NCI-H748 (cell line): ENCODE data around the gene SOX6.

Experiments
- DNase-seq: peaks from one replicate; lab custom pipeline; 2025; ENCODE audit not compliant: unreplicated experiment; lab: John Stamatoyannopoulos, UW

The SOX6 gene

DNA sequence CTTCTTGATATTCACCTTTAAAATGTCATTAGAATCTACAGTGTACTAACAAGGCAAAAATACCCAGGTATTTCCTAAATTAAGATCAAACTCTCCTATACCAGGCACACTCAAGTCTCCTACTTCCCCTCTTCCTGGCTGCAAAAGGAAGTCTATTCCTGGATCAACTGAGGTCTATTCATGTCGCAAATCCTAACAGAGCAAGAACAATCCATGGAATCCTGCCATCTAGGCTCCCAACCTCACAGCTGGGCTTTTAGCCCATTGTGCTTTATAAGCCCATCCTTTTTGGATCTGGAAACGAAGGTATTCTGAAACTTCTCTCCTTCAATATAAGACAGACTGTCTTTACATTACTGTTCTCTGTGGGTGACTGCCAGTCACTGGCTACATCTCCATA is 161.8 kb downstream of the SOX6 start:
- DNase-seq = peak; percentile 16

DNA sequence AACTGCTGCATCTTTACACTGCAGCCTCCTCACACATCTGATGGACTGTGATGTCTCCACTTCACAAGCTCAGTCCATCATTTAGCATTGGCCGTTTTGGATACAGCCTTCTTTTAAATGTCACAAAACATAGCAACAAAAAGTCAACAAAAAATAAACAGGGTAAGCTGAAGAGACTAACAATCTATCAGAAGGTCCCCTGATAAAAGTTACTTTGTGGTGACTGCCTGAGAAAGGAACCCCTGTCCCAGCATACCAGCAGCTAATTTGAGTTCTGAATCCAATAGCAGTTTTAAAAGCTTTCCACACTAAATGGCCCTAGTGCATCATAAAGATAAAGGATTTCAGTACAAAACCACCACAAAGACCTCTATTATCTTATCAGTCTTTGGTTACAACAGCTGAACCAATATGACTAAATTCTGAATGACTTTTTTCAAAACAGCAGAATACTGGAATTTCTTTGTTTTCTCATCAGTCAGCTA is 162.4 kb downstream of the SOX6 start:
- DNase-seq = peak; percentile 27

DNA sequence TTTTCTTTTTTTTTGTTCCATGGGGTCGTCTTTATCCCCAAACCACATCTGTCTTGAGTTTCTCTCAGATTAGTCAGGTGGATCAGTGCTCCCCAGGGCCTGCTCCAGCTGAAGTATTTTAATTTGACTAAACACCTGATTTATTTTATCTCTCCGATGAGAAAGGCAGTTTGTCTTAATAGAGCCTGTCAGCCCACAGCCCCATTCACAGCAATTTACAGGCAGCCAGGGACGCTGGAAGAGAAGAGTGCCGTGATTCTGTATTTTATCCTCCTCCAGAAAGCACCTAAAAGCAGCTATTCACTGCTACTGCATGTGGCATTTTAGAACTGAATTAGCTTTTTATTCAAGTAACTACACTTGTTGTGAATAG is 164.5 kb downstream of the SOX6 start:
- DNase-seq = peak; percentile 45

DNA sequence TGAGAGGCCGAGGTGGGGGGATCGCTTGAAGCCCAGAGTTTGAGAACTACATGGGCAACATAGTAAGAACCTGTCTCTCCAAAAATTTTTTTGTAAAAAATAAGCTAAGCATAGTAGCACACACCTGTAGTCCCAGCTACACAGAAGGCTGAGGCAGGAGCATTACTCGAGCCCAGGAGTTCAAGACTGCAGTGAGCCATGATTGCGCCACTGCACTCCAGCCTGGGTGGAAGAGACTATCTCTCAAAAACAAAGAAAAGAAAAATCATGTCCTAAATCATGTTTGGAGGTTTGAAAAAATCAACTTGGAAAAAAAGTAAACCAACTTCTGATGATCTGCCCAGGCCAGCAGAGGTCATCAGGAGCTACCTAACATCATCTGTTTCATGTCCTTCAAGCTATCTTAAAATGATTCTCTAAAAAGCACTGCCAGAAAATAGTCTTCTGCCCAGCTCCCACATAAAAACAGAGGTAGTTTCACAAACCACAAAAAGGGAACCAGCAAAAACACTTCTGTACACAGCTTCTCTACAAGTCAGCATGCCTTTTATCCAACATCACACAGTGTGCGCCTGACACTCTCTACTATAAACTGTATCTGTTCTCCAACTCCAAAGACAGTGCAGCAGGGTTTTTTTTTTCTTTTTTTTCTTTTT is 165.0 kb downstream of the SOX6 start:
- DNase-seq = peak; percentile 45

DNA sequence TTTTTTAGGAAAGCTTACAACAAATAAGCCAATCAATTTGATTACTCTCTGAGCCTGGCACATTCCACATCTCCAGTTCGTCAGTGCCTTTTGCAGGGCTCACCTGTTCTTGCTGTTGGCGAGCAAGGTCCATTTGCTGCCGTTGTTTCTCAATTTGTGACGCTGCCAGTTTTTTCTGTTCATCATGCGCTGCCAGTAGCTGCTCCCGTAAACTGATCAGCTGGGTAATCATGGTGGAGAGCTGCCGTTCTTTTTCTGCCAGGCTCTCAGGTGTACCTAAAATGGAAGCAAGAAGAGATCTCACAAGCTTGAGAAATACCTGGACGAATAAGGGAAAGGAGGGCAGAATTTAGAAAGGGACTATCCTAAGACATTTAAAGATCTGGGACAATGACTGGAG is 169.7 kb downstream of the SOX6 start:
- DNase-seq = no peak

DNA sequence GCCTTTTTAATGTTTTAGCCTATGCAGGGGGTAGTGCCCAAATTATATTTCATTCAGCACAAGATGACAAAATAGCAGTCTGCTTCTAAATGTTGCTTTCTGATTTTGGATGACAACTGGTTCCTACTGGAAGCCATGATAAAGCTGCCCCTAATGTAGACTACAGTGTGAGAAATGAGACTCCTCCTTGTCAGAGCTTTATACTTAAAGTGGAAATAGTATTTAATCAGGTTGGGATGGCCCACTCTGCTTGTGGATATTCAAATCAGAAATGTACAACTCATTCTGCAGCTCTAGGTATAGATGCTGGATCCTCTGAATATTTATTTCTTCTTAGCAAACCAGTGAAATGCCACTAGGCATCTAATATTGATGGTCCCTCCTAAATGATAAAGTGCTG is 171.3 kb downstream of the SOX6 start:
- DNase-seq = no peak

DNA sequence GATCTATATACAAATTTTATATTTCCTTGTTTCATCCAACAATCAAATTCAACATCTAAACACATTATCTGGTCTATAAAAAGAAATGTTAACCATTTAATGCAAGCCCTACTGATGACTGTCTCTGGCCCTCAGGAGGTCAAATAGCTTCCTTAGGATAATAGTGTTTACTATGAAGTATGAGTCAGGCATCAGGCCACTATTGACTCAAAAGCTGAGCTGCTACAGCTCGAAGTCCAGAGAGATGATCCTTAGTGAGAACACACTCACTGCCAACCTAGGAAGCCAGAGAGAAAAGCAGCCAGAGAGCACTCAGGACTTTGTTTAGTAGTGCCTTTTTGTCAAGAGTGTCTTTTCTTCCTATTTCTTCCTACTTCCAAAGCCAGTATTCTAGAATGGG is 171.8 kb downstream of the SOX6 start:
- peak; percentile 80 for DNase-seq

DNA sequence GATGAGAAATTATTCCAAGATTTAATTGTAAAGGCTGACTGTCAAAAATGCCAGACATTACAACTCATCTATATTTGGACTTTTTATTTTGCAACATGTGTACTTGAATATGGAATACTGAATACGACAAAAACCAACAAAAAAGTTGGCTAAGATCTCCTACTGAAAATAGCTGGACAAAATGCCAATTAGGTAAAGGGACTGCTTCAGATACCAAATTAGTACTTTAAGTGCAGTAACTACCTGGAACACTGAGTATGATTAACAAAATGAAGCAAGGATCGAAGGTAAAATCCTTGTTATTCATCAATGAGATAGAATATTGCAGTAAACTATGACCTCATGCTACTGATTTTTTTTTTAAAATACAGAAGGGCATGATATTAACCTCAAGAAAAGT is 173.8 kb downstream of the SOX6 start:
- no peak for DNase-seq

DNA sequence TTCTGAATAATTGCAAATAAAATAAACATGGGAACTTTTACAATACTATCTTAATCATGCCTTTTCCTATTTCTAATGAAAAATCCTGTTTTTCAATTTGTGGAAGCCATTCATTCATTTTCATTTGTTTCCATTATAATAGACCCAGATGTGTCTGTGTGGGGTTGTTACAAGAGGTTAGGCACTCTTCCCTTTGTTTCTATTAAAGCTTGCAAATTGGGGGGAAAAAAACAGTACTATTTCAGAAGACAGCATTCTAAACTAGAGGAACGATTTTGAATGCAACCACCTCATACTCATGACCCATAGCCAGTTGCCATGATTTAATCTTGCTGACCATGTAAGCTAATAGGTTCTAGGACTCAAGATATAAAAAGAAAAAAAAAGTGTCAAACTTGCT is 175.5 kb downstream of the SOX6 start:
- no peak for DNase-seq

DNA sequence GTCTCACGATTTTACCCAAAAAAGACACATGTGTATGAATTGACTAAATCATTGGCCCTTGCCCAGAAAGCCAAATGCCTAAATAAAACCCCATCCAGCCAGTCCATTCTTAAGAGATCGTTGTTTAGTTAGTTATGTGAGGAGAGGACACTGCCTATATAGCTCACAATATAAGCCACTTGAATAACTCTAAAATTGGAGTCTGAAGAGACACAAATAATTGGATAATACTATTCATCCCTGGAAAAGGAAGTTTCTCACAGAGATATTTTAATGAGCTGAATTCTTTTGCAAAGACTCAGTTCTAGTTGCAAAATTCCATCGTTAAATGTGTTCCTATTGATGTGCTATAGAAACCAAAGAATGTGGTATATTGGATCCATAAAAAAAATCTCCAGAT is 176.7 kb downstream of the SOX6 start:
- no peak for DNase-seq

DNA sequence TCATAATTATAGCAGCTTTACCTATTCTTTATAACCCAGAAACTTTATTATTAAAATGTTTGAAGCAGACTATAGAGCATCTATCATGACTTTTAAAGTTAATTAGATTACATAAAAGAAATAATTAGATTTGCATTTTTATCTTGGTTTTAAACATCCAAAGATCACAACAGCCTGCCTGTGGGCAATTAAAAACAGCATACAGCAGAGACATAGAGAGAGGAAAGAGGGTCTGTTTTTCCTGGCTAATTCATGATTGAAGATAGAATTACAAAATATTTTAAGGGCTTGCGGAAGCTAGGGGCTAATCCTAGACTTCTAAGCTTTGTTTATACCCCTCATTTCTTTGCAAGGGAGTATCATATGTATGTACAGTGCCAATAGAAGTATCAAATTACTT is 178.1 kb downstream of the SOX6 start:
- peak; percentile 84 for DNase-seq

DNA sequence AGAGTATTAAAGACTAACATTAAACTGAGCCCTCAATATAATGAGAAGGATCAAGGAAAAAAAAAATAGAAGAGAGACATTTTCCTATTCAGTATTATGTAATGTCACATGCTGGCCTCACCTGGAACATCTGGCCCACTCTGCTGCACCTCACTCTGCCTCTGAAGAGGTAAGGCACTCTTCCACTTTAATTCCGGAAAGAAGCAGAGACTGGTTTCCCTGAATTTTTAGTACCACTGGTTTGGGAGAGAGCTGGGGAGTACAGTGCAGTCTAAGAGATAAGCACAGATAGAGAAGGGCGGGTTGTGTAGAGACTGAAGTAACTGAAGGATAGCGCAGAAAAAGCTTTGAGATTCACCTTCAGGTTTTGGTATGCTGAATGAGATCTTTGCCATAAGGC is 178.7 kb downstream of the SOX6 start:
- no peak for DNase-seq

DNA sequence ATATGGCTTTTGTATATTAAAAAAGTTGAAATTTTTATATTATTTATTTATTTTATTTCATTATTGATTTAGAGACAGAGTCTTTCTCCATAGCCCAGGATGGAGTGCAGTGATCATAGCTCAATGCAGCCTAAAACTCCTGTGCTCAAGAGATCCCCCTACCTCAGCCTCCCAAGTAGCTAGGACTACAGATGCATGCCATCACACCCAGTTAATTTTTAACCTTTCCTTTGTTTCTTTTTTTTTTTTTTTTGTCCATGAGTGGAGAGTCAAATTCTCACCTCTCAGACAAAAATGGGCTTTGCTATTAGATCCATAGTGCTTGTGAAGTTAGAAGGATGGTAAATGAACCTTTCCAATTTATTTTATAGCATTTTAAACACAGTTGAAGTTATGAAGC is 182.5 kb downstream of the SOX6 start:
- no peak for DNase-seq

DNA sequence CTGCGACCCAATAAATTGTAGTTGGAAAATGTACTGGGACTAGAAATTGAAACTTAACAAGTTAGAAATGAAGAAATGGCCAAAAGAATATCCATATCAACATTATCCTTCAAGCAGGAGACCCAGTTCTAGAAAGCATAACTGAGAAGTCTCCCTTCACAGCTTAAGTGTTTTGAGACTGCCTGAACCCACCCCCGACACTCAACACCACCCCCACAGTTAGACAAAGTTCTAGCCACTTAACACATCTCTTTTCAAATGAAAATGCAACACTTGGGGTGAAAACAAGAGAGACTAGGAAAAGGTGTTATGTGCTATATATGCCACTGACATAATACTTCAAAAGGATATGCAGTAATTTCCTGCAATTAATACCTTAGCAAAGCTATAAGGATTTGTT is 184.5 kb downstream of the SOX6 start:
- no peak for DNase-seq

DNA sequence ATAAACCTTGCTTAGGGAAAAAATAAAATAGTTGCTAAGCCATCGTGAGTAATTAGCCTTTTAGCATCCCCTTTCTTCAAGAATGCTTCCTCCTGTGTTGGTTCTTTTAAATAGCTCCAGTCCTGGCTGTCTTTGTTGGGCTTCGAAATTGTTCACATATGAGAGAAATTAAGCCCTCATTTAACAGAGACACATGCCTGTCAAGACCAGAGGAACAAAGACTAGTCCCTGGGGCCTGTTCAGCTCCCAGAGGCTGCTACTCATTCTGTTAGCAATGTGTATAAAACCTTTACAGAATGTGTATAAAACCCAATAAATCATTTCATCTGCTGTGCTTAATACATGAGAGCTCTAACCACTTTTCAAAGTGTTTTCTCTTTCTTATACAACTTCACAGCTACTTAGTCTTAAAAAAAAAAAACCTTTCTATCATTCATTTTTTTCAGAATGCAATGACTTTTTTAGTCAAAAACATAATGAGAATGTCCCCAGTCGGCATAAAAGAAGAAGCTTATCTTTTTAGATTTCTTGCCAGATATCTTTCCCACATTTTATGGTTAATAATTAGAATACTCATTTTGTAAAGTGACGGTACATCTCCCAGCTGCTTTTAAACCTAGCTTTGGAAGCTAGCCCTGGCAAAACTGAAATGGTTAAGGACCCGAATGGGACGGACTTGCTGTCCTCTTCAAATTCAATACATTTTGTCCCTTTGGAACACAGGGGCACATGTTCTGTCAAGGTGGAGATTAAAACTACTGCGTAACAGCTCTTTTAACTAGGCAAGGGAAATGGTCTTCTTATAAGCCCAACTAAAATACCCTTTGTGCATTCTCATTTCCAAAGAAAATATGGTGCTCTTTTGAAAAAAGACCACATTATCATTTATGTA is 186.1 kb downstream of the SOX6 start:
- DNase-seq = peak; percentile 22

DNA sequence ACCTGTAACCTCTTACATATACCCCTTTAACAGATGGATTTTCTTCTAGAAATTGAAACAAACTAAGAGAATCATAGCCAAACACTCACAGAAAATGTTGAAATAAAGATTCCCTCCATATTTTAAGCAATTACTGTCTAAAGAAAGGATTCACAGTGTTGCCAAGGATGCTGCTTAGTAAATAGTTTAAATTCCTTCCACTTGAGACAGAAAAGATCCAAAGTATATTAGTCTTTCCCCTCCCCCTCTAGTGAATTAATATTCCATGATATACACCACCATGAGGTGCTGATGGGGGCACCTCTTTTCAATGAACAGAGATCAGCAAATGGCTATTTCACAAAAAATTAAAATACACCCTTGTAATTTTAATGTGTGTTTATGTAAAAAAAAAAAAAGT is 186.8 kb downstream of the SOX6 start:
- DNase-seq = no peak

DNA sequence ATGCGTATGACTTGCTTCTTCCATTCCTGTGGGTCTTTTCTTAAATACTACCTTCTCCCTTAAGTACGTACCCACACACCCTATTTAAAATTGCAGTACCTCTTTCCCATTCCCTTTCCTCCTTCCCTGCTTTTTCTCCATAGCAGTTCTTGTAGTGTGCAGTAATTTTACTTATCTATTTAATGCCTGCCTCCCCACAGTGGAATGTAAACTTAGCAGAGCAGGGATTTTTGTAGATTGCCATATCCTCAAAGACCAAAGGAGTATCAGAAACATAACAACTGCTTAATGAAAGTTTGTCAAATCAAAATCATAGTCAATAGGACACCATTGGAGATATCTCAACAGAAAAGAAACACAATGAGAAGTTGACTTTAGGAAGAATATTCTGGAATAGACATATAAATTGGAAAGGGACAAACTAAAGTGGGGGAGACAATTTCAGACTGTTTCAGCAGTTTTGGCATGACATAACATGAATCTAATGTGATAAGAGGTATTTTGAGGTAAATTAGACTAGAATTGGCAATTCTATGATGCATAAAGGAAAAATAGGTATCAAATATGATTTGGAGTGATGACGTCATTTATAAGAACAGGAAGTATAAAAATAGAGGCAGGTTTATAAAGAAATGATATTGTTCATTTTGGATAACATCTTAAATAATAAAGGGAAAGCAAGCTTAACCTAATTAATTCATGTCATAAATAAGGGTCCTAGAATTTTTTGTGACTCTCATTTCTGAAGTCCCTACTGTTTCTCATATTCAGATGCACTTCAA is 188.4 kb downstream of the SOX6 start:
- DNase-seq = no peak

DNA sequence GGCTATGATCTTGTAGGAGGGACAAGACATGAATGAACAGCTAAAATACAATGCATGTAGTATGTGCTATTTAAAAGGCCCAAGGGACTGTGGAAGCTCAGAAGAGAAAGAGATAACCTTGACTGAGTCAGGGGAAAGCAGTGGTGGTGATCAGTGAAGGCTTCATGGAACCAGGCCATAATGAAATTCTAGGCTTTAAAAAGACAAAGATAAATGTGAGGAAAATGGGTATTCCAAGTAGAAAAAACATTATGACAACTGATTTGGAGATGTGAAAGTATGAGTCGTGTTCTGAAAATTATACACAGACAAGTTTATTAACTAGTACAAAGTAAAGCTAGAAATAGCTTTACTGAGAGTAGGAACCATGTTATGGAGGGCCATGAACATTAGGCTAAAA is 189.8 kb downstream of the SOX6 start:
- no peak for DNase-seq

DNA sequence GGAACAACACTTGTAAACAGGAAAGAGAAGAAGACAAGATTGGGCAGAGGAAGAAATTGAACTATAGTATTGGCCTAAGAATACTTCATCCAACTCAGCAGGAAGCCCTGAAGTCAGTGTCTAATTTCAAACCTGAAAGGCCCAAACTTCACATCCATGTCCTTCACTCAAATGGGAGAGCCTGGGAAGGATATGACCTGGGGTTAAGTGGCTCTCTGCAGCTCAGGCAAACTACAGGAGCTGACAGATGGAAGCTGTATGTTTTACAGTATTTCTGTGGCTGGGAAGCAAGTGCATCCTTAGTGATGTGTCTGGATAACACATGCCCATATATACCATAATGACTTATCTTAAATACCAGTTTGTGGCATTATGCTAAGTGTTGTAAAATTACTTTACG is 196.2 kb downstream of the SOX6 start:
- DNase-seq = peak; percentile 56

DNA sequence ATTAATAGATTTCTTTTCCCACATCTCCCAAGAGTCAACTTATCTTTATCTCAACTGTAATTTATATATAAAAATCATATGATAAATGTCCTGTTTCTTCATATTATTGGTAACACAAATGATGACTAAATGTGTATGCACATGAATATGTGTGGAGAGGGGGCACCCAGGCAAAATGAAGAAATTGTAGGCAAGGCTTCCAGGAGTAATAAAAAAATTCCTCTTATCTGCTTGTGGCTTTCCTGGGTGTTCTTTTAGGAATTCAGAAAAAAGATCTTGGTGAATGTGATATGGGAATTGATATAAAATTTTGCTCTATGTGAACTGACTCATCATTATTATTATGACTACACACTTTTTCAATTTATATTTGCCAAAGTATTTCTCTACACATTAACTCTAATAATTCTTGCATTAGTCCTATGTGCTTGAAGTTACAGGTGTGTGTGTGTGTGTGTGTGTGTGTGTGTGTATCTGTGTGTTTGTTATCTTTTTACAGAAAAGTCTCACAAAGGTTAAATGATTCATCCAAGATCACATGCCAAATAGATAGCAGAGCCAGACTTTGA is 197.8 kb downstream of the SOX6 start:
- no peak for DNase-seq

DNA sequence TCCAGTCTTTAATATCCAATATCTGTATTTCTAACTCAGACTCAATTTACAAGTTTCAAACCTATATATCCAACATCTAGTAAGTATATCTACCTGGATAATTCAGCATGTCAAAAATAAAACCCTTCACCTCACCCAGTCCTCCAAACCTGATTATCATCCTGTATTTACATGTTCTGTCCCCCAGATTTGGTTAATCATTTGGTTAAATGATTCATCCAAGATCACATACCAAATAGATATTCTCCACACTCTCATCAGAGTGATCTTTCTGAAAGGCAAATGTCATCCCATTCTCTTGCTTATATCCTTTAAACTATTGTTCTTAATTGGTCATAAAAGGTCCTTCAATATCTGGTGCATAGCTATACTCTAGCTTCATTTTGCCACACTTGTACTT is 199.0 kb downstream of the SOX6 start:
- DNase-seq = no peak
